Activated CD4-positive, alpha-beta T cell treated with anti-CD3 and anti-CD28 coated beads, Interleukin-10, Interleukin-2, amounts not matched to agents 100 ng/mL and 50 ng/mL, durations not matched to agents 16 hours and 8 hours (primary cell): ENCODE data around the gene UTF1.

ENCODE experiments used
- DNase-seq: peaks from one replicate; pipeline ENCODE4 v3.0.0-alpha.2; 2020

Gene UTF1

DNA sequence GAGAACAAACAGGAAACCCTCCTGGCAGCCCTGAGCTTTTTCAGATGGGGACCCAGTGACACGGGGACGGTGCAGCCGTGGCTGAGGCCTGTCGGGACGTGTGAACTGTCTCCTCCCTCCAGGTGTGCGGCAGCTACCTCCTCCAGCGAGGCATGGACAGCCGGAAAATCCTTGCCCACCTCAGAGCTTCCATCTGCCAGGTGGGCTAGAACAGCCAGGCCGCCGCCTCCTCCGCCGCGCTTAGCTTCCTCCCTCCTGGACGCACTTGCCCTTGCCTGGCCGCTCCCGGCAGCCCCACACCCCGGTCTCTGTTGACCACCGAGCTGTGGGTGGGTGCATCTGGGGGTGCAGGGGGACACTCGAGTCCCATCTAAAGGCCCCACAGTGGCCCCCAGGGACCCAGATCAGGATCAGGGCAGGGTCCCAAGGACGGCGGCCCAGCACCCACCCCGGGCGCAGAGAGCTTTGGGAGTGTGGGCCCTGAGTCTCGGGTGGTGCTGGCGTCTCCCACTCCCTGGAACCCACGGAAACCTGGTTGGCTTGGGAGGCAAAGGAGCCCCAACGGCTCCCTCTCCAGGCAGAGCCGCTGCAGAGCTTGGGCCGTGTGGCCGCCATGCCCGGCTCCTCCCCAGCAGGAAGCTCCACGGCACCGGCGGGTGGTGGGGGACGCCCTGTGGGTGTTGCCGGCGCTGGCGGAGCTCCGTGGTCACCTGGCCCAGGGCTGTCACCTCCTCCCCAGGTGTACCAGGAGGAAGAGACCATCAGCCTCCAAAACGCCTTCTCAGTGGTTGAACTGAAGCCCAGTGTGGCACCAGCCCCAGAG is 32.9 kb upstream of the UTF1 start:
- no peak for DNase-seq

DNA sequence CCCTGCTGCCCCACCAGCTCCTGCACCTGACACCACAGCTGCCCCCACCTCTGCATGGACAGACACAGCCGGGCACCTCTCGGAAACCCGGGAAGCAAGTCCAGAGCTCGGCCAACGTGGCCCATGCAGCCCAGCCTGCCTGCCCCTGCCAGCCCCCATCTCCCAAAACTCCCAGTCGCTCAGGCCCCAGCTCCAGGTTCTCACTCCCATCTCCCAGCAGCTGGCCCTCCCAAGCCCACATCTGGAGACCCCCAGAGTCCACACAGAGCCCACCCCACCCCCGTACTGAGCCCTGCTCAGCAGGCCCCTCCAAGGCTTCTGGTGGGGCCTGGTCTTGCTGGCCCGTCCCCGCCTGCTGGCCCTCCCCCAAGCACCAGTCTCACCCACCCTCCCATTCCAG is 32.2 kb upstream of the UTF1 start:
- DNase-seq = no peak

DNA sequence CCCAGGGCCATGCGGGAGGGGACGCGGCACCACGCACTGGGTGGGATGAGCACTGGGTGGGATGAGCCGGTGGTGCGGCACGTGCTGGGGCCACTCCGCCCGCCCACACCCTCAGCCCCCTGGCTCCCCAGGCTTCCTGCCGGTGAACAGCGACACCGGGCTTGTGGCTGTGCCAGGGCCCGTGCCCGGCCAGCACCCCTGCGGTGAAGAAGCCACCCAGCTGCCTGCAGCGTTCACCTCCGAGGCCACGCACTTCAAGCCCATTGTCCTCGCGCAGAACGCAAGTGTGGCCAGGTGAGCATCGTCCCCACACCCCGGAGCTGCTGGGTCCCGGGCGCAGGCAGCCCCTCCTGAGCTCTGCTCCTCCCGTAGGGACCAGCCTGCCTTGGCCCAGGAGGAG is 31.8 kb upstream of the UTF1 start:
- DNase-seq = no peak

DNA sequence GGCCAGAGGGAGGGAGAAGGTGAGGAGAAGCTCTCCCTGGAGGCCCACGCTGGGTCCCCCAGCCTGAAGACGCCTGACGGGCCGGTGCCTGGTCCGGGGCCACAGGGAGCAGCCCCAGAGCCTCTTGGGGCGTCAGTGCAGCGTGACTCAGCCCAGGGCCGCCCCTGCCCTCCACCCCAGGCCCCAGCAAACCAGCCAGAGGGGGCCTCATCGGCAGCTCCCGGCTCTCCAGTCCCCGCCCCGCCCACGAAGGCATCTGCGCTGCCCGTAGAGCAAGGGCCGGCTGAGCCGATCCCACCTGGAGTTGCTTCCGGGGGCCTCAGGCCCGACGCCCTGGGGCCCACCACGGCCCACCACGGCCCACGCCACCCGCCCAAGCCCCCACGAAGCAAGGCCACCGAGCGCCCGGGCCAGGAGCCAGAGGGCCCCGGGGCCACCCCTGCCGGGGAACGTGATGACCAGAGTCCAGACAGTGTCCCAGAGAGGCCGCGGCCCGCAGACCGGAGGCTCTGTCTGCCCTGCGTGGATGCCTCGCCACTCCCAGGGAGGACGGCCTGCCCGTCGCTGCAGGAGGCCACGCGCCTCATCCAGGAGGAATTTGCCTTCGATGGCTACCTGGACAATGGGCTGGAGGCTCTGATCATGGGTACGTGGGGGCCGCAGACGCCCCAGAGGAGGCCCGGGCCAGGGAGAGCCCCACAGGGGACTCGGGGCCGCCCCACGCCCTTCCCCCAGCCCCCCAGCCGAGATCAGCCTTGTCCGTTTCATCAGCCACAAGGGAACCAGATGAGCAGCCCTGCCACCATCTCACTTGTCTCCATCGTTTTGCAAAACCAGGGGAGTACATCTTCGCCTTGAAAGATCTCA is 31.2 kb upstream of the UTF1 start:
- no peak for DNase-seq

DNA sequence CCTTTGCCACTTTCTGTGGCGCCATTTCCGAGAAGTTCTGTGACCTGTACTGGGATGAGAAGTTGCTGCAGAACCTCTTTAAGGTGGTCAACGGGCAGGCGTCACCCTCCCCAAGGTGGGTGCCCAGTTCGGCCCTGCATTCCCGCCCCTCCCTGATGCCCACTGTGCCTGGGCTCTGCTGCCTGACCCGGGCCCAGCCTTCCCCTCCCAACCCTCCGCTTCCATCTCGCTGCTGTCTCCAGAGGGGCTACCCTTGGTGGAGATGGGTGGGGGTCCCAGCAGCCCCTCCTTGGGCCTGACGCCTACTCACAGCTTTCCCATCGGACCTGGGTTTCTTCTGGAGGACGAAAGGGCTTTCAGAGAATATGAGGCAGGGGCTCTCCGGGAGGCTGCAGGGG is 30.5 kb upstream of the UTF1 start:
- DNase-seq = no peak

DNA sequence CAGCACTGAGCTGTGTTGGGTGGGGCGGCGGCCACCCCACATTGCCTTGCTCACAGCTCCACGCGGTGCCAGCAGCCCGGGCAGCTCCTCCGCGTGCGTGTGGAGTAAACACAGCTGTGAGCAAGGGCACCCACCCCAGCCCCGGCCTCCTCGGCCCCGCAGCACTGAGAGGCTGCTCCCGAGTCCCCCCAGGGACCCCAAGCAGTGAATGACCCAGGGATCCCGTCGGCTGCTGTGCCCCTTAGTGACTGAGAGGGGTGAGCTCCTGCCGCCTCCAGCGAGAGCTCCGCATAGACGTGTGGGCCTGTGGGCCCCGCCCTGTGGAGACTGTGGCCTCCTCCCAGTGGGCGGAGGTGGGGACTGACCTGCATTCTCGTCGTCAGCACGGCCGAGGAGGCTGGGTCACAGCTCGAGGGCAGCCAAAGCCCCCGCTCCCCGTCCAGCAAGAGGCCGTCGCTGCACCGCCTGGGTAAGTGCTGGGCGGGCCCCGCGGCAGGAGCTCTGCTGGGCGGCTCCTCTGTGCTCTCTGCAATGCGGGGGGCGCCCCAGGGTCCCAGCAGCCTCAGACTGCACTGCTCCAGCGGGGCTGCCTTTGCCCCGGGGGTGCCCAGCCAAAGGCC is 29.9 kb upstream of the UTF1 start:
- DNase-seq = no peak

DNA sequence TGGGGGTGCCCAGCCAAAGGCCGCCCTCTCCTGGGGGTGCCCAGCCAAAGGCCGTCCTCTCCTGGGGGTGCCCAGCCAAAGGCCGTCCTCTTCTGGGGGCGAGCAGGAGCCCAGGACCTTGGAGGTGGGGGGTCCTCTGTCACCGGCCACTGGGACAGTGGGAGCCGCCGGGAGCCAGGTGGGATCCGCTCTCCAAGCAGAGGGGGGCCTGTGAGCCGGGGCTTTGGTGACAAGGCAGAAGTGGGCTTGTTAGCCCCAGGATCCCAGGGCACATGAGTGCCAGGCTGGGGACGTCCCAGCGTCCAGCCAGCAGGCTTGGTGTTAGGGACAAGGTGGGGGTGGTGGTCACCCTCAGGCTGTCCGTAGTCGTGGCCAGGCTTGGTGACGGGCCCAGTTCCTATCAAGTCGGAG is 29.4 kb upstream of the UTF1 start:
- DNase-seq = no peak

DNA sequence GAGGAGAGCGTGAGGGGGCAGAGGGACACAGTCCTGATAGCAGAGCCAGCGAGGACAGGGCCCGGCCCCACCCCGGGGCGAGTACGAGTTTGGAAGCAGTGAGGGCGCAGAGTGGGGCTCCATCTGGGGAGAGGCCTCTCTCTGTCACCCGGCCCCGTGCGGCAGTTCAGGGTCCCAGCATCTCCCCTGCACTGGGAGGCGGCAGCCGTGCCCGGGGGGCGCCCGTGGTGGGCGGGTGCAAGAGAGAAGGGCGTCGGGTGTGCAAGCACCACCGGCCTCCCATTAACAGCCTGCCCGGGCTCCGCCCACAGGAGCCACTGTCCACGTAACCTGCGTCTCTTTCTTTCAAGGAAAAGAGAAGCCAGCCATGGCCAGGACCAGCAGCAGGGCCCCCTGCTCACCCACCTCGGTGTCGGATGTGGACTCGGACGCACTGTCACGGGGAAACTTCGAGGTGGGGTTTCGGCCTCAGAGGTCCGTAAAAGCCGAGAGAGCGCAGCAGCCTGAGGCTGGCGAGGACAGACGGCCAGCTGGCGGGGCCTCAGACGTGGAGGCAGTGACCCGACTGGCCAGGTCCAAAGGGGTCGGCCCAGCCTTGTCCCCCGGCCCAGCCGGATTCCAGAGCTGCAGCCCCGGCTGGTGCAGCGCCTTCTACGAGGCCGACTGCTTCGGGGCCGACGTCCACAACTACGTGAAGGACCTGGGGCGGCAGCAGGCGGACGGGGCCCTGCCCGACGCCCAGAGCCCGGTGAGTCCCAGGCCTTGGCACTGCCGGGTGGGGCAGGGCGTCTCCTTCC is 28.7 kb upstream of the UTF1 start:
- no peak for DNase-seq

DNA sequence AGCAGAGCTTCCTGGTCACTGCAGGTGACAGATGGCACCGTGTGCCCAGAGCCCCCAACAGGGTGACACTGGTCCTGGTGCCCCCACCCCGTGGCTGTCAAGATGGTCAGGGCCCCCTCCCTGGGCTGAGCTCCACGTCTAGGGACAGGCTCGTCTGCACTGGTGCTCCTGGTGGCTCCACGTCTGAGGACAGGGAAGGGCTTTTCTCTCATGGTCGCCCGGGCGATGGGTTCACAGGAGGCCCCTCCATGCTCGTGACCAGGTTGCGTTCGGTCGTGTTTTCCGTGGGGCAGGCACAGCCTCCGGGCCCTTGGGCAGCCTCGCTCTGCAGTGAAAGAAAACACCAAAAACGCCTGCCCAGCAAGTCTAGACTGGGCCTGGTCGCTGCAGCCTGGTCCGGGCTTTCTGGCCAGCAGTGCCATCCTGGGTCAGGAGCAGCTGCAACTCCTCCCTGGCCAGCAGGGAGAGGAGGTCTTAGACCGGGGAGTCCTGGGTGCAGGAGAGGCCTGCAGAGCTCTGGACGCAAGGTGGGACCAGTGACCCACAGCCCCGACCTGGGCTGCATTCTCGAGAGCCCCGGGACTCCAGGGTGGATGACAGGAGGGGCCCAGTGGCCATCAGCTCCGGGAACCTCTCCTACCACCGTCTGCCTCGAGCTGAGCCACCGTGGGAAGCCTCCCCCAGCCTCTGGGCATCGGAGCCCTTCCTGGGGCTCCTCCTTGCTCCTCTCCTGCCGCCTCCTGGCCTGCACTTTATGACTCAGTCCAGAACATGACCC is 27.9 kb upstream of the UTF1 start:
- DNase-seq = no peak

DNA sequence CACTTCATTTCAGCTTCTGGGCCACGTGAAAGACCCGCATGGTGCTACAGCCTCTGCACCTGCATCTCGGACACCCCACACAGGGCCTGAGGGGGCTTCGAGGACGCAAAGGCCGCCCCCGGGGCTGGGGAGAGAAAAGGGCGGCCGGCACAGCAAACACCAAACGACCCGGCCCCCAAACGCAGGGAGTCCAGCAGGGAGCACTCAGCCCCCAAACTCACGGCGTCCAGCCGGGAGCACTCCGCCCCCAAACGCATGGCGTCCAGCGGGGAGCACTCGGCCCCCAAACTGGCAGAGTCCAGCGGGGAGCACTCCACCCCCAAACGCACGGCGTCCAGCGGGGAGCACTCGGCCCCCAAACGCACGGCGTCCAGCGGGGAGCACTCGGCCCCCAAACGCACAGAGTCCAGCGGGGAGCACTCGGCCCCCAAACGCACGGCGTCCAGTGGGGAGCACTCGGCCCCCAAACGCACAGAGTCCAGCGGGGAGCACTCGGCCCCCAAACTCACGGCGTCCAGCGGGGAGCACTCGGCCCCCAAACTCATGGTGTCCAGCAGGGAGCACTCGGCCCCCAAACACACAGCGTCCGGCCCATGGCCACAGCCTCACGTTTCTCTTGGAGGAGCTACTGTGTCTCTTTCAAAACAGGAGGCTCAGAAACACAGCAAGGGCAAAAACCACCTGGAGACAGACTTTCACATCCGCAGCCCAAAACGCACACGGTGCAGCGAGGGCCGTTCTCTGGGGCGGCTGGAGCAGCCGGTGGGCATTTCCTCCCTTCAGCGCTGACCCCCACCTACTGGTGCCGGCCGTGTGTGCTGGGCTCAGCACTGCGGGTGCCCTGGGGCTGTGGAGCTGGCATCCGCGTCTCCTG is 27.0 kb upstream of the UTF1 start:
- no peak for DNase-seq

DNA sequence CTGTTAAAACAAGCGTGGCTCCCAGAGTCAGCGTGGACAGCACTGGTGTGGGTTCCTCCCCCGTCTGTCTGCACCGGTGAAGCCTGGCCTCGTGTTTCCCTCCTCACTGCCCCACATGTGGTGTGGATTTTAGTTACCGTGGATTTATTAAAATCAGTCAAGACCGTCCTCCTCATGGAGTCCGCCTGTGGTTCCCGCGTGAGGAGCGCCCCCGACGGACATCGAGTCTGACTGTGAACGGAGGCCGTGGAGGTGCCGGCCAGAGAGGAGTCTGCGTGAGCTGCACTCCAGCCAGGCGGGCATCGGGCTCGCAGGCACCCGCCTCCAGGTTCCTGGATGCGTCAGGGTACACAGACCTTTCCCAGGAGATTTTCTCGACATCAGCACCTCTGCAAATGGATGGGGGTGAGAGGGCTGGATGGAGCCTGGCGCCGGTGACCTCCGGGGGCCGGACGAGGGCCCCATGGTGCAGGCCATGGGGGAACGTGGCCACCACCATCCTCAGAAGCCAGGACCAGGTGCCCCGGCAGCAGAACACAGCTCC is 26.3 kb upstream of the UTF1 start:
- no peak for DNase-seq

DNA sequence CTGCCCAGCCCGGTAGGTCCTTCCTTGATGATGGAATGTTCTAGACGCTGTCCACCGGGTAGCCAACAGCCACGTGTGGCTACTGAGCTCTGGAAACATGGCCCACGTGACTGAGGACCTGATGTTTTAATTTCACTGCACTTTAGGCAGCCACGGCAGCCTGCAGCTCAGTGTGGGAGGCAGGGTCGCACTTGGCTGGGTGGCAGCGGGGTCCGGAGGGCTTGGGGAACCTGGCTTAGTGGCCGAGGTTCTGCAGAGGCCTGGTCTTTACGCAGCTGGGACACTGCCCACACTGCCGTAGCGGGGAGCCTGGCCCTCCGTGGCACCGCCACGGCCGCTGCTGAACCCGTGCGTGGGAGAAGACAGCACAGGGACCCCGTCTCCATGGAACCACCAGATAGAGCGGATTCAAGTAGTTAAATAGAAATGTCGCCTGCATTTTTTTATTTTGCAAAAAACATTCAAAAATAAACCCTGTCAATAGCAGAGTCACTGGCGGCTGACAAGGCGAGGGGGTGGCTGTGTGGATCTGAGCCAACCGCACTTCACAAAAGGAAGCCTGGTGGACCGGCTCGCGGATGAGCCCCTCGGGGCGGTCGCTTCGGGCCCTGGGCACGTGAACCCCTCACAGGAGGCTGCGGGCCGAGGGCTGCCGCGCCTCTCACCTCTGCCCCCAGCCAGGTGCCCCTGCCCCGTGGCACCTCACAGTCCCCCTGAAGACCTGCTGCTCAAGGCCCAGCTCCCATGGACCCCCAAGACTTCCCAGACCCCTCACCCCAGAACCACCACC is 25.6 kb upstream of the UTF1 start:
- DNase-seq = no peak

DNA sequence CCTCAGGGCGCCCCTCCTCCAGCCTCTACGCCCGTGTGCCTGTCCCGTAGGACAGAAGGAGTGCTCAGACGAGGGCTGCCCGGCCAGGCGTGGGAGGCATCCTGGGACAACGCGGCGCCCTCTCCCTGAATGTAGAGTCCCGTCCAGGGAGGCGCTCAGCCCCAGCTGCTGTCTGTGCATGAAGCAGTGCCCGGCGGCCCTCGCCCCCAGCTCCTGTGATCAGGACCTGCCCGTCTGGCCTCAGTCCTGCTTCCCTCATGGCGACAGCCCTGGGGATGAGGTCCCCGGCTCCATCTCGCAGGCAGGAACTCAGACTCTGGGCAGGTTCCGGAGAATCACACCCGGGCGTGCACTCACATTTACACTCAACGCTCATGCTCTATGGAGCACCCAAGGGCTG is 24.9 kb upstream of the UTF1 start:
- no peak for DNase-seq

DNA sequence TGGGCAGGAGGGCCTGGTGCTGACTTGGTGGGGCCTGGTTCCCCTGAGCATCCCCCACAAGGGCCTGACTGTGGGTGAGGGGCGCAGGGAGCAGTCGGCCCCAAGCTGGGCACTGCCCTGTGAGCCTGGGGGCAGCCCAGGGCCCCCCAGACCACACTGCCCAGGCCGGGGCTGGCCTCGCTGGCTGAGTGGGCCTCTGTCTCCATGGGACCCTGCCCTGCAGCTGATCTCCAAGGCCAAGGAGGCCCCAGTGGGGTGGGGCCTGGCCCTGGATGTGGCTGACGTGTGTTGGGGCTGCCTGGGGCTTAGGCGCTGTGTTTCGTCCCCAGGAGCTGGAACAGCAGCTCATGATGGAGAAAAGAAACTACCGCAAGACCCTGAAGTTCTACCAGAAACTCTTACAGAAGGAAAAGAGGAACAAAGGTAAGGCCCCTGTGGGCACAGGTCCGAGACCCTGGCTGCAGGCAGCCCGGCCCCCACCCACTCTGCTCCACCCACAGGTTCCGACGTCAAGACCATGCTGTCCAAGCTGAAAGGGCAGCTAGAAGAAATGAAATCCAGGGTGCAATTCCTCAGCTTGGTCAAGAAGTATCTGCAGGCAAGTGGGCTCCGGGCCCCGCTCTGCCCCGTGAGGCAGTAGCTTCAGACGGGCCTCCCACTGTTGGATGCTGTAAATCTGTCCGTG is 23.5 kb upstream of the UTF1 start:
- no peak for DNase-seq

DNA sequence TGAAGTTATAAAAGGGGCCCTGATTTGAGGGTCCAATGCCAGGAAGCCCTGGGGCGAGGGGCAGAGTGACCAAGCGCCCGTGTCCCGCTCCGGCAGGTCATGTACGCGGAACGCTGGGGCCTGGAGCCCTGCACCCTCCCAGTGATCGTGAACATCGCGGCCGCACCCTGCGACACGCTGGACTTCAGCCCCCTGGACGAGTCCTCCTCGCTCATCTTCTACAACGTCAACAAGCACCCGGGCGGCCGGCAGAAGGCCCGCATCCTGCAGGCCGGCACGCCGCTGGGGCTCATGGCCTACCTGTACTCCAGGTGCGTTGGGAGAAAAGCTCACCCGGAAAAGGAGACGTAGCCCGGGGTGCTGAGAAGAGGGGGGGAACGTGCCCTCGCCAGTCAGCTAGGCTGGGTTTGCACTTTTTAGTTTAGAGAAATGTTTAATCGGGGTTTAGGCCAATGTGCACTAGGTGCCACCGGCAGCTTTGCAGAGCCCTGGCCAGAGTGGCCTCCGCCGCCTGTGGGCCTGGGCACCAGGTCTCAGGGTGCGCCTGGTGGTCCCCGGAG is 22.9 kb upstream of the UTF1 start:
- DNase-seq = no peak

DNA sequence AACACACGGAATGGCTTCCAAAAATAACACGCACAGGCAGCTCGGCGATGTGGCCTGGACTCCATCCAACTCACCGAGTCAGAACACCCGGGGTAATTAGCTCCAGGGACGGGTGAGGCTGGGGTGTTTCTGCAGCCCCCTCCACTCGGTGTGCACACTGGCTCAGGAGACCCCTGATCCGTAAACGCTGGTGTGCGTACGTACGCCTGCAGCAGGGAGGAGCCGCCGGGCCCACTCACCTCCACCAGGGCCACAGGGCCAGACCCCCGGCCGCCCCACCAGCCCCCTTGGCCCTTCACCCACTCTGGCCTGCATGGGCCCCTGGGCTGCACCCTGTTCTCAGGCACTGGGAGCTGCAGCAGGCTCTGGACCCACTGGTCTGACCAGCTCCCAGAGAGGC is 22.4 kb upstream of the UTF1 start:
- DNase-seq = no peak

DNA sequence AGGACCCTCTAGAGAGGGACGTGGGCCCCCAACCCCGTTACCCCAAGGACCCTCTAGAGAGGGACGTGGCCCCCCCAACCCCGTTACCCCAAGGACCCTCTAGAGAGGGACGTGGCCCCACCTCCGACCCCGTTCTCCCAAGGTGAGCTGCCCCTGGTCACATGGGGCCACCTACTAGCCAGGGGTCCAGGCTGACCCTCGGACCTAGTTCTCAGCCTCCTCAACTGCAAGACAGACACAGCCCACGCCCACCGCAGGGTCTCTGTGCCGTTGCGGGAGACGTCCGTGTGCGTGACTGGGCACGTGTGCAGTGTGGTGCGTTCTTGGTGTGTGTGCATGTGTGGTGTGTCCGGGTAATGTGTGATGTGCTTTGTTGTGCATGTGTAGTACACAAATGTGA is 21.6 kb upstream of the UTF1 start:
- DNase-seq = no peak

DNA sequence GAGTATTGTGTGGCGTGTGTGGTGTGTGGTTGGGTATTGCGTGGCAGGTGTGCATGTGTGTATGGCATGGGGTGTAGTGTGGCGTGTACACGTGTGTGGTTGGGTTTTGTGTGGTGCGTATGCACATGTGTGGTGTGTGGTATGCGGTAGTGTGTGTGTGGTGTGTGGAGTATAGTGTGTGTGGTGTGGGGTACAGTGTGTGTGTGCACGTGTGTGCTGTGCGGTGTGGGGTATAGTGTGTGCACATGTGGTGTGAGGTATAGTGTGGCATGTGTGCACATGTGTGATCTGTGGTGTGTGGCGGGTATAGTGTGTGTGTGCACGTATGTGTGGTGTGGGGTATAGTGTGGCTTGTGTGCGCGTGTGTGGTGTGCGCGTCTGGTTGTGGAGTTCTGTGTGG is 20.9 kb upstream of the UTF1 start:
- DNase-seq = no peak

DNA sequence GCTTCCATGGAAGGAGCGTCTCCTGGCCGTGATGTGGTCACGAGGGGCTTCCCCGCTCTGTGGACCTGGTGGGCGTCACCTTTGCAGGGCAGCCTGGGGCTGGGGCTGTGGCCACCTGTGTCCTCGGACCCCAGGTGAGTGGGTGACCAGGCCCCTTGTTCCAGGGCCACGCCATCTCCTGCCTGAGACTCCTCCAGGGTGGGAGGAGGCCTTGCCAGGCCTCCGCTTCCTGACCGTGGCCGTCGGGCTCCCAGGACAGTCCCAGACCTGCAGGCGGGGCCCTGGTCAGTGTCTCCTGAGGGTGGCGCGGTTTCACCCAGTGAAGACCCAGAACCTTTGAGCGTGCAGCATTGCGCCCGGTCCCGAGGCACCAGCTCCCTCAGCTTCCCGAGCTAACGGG is 20.4 kb upstream of the UTF1 start:
- no peak for DNase-seq
